ENCODE data around the gene SERPINE2.
A peak's percentile ranks its signal among the peaks of the same experiment; 100 is the strongest.

SERPINE2 gene

GRCh38 chr2:223937535-223937934, 101.6 kb downstream of the SERPINE2 start:
- no peak for DNase-seq

GRCh38 chr2:223936862-223937326, 102.2 kb downstream of the SERPINE2 start:
- DNase-seq = peak; percentile 27

GRCh38 chr2:223935459-223936125, 103.5 kb downstream of the SERPINE2 start:
- DNase-seq = no peak

- DNase-seq = no peak
These were observed 104.2 kb downstream of the SERPINE2 start for GRCh38 chr2:223934870-223935269.

GRCh38 chr2:223932816-223933800, 106.0 kb downstream of the SERPINE2 start:
- DNase-seq = no peak

- DNase-seq = no peak
These were observed 108.7 kb downstream of the SERPINE2 start for GRCh38 chr2:223930103-223930976.

GRCh38 chr2:223929571-223930102, 109.4 kb downstream of the SERPINE2 start:
- DNase-seq = no peak

- no peak for DNase-seq
These were observed 110.7 kb downstream of the SERPINE2 start for GRCh38 chr2:223928113-223929006.

- peak; percentile 58 for DNase-seq
These were observed 114.0 kb downstream of the SERPINE2 start for GRCh38 chr2:223925106-223925505.

Data from EL (cell line).